Loucy (cell line): ENCODE results near the gene CD36.

Experiments
- H2AFZ ChIP-seq: fragments of 200-600 bp; sonication (generic); 2 replicates; pipeline ENCODE4 v1.6.0; 2016; ENCODE audit warnings: antibody characterized with exemption, mild to moderate bottlenecking, low read length, moderate library complexity
- H3F3A ChIP-seq: fragments of 200-600 bp; 2 replicates; pipeline ENCODE4 v1.6.0; 2016; ENCODE audit warnings: antibody characterized with exemption, low read depth, mild to moderate bottlenecking
- H3K27me3 ChIP-seq: fragments of 200-600 bp; sonication (generic); 2 replicates; pipeline ENCODE4 v1.6.1; 2014; ENCODE audit warnings: low read length, mild to moderate bottlenecking; ENCODE audit not compliant: insufficient read depth, poor library complexity, severe bottlenecking
- H3K36me3 ChIP-seq: fragments of 200-600 bp; sonication (generic); 2 replicates; pipeline ENCODE4 v1.6.1; 2016; ENCODE audit warnings: low read length; ENCODE audit not compliant: insufficient read depth
- H3K4me1 ChIP-seq: fragments of 200-600 bp; sonication (generic); 2 replicates; pipeline ENCODE4 v1.5.1; 2014; ENCODE audit warnings: low read length, mild to moderate bottlenecking; ENCODE audit not compliant: insufficient read depth, poor library complexity, severe bottlenecking
- H3K4me2 ChIP-seq: fragments of 200-600 bp; sonication (generic); 2 replicates; pipeline ENCODE4 v1.6.0; 2014; ENCODE audit warnings: antibody characterized with exemption, low read length, low read depth, mild to moderate bottlenecking; ENCODE audit not compliant: poor library complexity, severe bottlenecking
- H3K4me3 ChIP-seq: fragments of 200-600 bp; sonication (generic); 2 replicates; pipeline ENCODE4 v1.5.1; 2014; ENCODE audit warnings: low read length, mild to moderate bottlenecking, mixed read lengths; ENCODE audit not compliant: poor library complexity, severe bottlenecking
- H3K79me2 ChIP-seq: fragments of 200-600 bp; sonication (generic); 2 replicates; pipeline ENCODE4 v1.6.1; 2014; ENCODE audit warnings: low read length; ENCODE audit not compliant: insufficient read depth
- H3K9ac ChIP-seq: fragments of 200-600 bp; sonication (generic); 2 replicates; pipeline ENCODE4 v1.6.0; 2014; ENCODE audit warnings: mild to moderate bottlenecking, low read depth, low read length, moderate library complexity; ENCODE audit not compliant: poor library complexity, severe bottlenecking
- H3K9me2 ChIP-seq: fragments of 200-600 bp; sonication (generic); replicated peaks from 2 replicates; pipeline ENCODE4 v1.6.1; 2016; ENCODE audit warnings: low read depth, low read length, mixed read lengths
- H3K9me3 ChIP-seq: fragments of 200-600 bp; sonication (generic); 2 replicates; pipeline ENCODE4 v1.6.1; 2014; ENCODE audit warnings: mild to moderate bottlenecking, antibody characterized with exemption, low read length, low read depth; ENCODE audit not compliant: insufficient read depth
- H4K20me1 ChIP-seq: fragments of 200-600 bp; sonication (generic); 2 replicates; pipeline ENCODE4 v1.6.0; 2014; ENCODE audit warnings: antibody characterized with exemption, low read length, mild to moderate bottlenecking; ENCODE audit not compliant: insufficient read depth, poor library complexity, severe bottlenecking
- EZH2phosphoT487 ChIP-seq: fragments of 200-600 bp; IDR thresholded peaks from 2 replicates; pipeline ENCODE4 v1.6.1; 2018; ENCODE audit warnings: antibody characterized with exemption, mild to moderate bottlenecking, moderate library complexity, borderline replicate concordance
- TF ChIP-seq, protein P1 (sequence below): fragments of 200-600 bp; sonication (generic); conservative IDR thresholded peaks from 2 replicates; pipeline ENCODE4 v1.5.1; 2014; ENCODE audit warnings: mild to moderate bottlenecking, antibody characterized with exemption, low read length

The CD36 gene

GRCh38 chr7:80650030-80650429 is 11.6 kb downstream of the CD36 start:
- Histone ChIP-seq H3K27me3 (no peaks in the 10 kb centered on the region), H3F3A (no peaks in the 10 kb centered on the region), H3K79me2 (no peaks in the 10 kb centered on the region), H3K9me2 (no peaks in the 10 kb centered on the region), H4K20me1 (no peaks in the 10 kb centered on the region), H3K4me1 (no peaks in the 10 kb centered on the region), H3K4me3 (no peak overlapping the region), H3K9ac (no peak overlapping the region), H3K36me3 (no peaks in the 10 kb centered on the region), H3K9me3 (no peaks in the 10 kb centered on the region), H3K4me2 (no peak overlapping the region), H2AFZ (no peak overlapping the region)
- no peak for TF ChIP-seq EZH2phosphoT487
- TF ChIP-seq, protein P1, sequence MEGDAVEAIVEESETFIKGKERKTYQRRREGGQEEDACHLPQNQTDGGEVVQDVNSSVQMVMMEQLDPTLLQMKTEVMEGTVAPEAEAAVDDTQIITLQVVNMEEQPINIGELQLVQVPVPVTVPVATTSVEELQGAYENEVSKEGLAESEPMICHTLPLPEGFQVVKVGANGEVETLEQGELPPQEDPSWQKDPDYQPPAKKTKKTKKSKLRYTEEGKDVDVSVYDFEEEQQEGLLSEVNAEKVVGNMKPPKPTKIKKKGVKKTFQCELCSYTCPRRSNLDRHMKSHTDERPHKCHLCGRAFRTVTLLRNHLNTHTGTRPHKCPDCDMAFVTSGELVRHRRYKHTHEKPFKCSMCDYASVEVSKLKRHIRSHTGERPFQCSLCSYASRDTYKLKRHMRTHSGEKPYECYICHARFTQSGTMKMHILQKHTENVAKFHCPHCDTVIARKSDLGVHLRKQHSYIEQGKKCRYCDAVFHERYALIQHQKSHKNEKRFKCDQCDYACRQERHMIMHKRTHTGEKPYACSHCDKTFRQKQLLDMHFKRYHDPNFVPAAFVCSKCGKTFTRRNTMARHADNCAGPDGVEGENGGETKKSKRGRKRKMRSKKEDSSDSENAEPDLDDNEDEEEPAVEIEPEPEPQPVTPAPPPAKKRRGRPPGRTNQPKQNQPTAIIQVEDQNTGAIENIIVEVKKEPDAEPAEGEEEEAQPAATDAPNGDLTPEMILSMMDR, result no peak

DNA sequence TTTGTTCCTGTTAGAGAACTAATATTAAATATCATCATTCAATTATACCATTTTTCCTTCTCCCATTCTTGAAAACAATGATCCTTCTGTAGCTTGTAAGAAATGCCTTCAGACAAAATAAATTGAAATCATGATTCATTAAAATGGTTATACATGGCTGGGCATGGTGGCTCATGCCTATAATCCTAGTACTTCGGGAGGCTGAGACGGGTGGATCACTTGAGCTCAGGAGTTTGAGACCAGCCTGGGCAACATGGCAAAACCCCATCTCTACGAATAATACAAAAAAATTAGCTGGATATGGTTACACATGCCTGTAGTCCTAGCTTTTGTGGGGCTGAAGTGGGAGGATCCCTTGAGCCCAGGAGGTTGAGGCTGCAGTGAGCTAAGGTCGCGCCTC is 13.0 kb downstream of the CD36 start:
- H3K9ac ChIP-seq, result no peak overlapping the region
- H3F3A ChIP-seq, result no peaks in the 10 kb centered on the region
- no peaks in the 10 kb centered on the region for H4K20me1 ChIP-seq
- H3K4me1 ChIP-seq, result no peaks in the 10 kb centered on the region
- H3K9me3 ChIP-seq, result no peaks in the 10 kb centered on the region
- H3K4me3 ChIP-seq, result no peak overlapping the region
- no peaks in the 10 kb centered on the region for H3K27me3 ChIP-seq
- H3K36me3 ChIP-seq, result no peaks in the 10 kb centered on the region
- H2AFZ ChIP-seq, result no peak overlapping the region
- no peaks in the 10 kb centered on the region for H3K79me2 ChIP-seq
- TF ChIP-seq, protein P1, result no peak
- no peak for TF ChIP-seq EZH2phosphoT487
- H3K4me2 ChIP-seq, result no peak overlapping the region
- H3K9me2 ChIP-seq, result no peaks in the 10 kb centered on the region

- no peak for TF ChIP-seq EZH2phosphoT487
- TF ChIP-seq, protein P1, result no peak
- H3F3A ChIP-seq, result no peaks in the 10 kb centered on the region
- no peak overlapping the region for H3K4me2 ChIP-seq
- H3K4me1 ChIP-seq, result no peaks in the 10 kb centered on the region
- no peaks in the 10 kb centered on the region for H3K9me3 ChIP-seq
- no peak overlapping the region for H2AFZ ChIP-seq
- H3K36me3 ChIP-seq, result no peaks in the 10 kb centered on the region
- no peaks in the 10 kb centered on the region for H3K79me2 ChIP-seq
- no peaks in the 10 kb centered on the region for H4K20me1 ChIP-seq
- no peak overlapping the region for H3K9ac ChIP-seq
- no peaks in the 10 kb centered on the region for H3K27me3 ChIP-seq
- no peak overlapping the region for H3K4me3 ChIP-seq
- no peaks in the 10 kb centered on the region for H3K9me2 ChIP-seq
Measured at GRCh38 chr7:80653244-80653643, 14.8 kb downstream of the CD36 start.
